HG02678 (cell line): ENCODE data around the gene NCKAP5L.

ENCODE experiments used
- ATAC-seq: cut with Tn5 transposase; IDR thresholded peaks from one replicate; pipeline ENCODE4 v1.9.1; 2021; ENCODE audit warnings: mild to moderate bottlenecking, moderate library complexity; ENCODE audit not compliant: unreplicated experiment

Gene NCKAP5L

DNA sequence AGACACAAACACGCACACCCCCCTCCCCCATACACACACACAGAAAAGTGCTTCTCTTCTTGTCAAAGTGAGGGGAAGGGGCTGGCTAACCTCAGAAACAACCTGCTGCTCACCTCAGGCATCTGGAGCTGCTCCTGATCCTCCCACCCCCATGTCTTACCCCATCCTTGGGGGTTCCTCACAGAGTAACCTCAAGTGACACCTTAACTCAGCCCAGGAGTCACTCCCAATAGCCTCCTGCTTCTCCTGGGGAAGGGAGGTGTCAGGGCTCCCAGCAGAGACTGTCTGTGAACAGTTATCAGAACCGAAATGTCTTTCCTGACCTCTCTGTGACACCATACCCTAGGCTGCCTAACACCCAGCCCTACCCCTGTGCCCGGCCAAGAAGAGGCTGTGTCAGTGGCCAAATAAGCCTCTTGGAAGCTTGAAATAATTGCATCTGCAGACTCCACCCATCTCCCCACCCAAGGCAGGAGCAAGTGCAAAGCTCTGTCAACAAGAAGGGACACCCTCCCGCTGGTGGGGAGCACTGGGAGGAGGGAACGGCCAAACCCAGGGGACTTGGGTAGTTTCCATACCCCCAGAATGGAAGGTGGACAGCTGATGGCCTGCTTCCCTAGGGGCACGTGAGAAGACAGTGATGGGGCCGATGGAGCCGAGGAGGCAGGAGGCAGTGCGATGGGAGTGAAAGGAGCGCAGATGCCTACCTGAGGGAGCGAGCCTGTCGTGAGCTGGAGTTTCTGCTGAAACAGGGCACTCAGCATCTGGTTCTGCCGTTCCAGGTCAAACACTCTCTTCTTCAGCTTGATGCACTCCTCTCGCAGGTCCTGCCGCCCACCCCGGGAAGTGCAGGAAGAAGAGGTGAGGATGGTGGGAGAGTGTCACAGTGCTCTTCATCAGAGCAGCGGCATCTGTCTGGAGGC, 26.8 kb downstream of the NCKAP5L start:
- ATAC-seq, result no peak

DNA sequence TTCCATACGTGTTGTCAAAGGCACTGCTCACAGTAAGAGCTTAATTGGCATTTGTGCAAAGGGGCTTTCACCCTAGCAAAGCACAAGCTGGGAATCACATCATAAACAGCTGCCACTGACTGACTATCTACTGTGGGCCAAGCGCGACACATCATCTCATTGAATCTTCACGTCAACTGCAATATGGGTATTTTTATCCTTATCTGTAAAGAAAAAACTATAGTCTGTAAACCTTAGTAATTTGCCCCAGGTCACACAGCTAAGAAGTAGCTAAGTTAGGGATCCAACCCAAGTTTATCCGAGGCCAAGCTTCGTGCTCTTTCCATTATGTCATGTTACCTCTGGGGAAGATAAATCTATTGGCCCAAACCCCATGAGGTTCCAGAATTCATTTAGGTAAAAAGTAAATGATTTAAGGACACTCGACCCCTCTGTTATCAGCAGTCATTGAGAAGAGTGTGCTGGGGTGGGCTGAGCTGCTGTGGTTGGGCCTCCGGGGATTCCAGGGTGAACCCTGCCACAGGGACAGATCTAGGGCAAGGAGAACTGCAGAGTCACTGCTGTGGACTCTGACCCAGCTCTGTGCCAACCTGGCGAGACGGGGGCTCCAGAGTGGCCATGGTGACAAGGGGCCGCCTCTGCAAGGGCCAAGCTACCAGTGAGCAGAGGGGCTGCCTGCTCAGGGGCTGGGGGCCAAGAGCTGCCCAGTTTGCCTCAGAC, 27.6 kb downstream of the NCKAP5L start:
- no peak for ATAC-seq

DNA sequence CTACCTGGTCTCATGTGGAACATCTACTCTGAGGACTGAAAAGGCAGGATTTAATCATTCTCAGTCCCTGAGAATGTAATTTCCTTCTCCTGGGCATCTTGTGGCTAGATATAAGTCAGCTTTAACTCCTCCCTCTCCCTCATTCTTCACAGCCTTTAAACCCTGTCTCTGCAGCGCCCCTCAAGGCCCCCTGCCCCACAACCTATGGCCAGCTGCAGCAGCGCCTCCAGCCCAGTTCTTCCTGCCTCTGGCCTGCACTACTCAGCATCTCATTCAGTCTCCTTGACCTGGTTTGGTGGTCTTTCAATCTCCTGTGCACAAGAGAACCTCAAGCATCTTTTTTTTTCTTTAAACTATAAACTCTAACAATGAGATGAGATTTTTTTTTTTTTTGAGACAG, 29.3 kb downstream of the NCKAP5L start:
- ATAC-seq, result no peak

DNA sequence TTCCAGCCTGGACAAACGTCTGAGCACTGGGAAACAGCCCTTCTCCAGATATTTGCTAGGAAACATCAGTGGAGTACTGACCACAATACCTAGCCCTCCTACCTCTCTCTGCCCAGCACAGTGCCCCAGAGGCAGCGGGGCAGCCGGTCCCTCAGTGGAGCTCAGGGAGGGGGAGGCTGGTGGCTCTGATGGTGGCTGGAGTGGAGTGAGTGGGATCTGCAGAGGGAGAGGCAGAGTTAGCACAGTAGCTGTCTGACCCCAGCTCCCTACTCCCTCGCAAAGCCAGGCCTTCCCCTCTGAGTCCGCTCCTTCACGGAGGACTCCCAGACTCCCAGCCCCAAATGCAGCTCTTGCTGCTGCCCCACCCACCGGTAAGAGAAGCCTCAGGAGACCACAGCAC, 30.0 kb downstream of the NCKAP5L start:
- no peak for ATAC-seq

DNA sequence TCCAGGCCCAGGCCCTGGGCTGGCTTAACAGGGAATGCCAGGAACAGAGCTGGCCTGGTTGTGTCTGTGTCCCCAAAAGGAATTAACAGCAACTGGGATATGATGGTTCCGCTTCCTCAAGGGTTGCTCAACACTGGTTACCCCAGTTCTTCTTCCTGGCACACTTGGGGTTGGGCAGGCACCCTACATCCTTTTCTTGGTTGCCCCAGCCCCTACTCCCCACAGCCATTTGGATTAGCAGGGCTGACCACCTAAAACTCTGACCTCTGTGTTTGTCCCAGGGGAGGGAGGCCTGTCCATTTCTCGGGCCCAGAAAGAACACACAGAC, 30.8 kb downstream of the NCKAP5L start:
- ATAC-seq, result no peak

DNA sequence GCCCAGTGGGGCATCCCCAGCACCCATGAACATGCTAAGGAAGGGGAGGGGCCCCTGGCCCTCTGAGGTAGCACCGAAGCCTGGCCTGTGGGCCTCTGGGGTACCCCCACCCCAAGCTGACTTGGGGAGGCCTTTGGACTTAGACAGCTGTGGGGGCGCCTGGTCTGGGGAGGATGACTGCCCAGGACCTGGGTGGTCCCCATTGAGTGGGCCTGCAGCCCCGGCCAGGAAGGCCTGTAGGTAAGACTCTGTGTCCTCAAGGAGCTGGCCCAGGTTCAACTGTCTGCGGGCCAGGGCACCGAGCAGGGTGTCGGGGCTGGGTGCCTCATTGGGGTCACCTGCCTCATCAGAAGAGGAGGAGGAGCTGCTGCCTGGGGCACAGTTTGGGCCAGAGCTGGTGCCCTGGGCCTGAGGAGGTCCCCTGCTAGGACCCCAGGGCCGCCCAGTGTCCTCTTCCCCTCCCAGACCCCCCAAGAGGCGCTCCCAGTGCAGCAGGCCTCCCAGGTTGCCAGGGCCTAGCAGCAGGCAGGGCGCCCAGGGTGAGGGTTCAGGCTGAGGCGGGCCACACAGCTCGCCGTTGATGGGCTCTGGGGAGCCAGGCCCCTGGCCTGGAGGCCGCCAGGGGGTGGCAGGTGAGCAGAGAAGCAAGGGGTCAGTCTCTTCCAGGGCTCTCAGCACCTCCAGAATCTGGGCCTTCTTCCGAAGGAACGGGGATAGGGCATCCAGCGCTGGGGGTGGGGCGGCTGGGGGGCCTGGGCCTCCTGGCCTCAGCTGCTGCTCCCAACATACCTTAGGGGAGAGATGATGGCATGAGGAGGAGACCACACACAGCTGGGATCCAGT, 31.4 kb downstream of the NCKAP5L start:
- no peak for ATAC-seq

DNA sequence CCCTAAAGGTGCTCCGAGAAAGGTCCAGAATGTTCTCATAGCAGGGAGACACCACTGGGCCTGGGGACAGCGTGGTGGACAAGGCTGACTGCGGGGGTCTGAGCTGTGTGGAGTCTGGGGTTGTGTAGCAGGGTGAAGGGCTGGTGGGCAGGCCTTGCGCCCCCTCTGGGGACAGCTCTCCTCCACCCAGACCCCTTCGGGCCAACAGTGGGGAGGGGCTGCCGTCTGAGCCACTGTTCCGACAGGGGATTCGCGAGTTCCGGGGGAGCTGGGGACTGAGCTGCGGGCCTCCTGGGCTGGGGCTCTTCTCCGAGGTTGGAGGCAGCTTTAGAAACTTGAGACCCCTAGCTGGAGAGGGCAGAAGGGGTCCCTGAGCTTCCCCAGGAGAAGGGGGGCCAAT, 32.1 kb downstream of the NCKAP5L start:
- ATAC-seq, result no peak

DNA sequence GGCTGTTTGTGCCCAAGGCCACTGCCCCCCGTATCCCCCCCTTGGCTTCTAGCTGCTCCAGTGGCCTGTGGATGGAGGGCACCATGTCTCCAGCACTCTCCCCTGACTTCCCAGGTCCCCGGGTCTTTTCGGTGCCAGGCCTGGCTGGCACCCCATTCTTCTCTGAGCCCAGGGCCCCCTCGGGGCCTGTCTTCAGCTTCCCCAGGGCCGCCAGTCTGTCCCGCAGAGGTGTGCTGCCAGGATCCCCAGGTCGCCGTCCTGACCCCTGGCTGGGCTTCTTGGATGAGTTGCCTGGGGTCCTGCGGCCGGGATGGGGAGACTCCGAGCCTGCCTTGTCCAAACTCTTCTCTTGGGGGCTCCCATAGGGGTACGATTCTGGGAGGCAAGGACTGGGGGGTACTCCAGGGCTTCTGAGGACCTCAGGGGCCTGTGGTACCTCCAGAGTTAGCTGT, 32.5 kb downstream of the NCKAP5L start:
- ATAC-seq, result no peak

DNA sequence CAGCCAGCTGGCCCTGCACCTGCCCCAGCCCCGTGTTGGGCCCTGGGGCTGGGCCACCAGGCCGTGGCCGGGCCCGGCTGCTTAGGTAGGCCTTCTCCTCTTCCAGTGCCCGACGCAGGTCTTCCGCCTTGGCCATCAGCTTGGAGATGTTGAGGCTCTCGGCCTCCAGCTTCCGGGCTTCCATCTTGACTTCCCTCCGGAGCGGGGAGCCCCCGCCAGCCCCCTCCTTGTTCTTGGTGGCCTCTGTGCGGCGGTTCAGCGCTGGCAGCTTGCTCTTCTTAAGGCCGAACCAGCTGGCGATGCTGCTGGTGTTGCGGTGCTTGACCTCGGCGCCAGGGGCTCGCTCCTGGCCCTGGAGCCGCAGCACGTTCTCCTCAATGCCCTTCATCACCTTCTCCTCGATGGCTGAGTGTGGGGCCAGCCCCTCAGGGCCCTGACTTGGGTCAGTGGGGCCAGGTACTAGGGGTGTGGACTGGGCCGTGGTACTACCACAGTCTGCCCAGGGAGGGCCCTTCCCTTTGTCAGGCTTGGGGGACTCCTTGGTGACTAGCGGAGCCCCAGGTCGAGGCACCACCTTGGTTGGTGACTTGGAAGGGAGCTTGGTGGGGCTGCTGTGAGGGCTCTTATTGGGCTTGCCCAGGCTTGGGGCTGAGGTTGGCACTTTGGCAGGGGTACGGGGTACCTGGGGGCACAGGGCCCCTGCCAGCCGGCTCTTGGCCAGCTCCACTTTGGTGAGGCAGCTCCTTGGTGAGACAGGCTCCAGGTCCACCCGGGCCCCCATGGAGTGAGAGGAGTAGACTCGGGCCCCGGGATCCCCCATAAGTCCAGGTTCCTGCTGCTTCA, 33.2 kb downstream of the NCKAP5L start:
- no peak for ATAC-seq

DNA sequence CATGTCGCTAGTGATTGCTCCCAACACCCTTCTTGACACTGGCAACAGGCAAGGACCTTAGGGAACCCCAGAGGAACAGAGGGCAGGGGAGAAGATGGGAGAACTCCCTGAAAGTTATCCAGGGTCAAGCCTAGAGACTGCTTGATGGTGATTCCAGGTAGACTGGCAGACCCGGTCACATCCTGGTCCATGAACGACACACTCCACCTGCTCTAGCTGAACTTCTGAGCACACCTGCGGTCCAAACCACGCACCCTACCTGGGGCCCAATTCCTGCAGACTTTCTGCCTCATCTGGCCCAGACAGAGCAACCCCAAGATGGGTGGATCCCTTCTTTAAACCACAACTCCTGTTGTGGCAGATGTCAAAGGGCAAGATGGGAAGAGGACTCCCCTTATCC, 34.2 kb downstream of the NCKAP5L start:
- ATAC-seq, result no peak

DNA sequence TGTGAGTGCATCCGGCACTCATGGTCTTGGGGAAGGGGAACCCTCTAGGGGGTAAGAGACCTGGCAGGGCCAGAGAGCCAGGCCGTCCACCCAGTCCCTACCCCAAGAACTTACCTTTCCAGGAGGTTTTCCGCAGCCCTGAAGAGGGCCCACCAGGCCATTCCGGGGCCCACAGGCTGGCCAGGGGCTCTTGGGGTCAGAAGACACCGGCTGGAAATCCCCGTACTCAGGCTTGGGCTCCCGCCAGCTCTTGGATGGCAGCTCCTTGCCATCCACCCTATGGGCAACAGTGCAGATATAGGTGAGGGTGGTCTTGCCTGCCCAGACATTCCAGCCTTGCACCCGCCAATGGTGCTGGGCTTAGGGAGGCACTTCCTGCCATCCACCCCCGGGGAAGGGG, 34.6 kb downstream of the NCKAP5L start:
- no peak for ATAC-seq

DNA sequence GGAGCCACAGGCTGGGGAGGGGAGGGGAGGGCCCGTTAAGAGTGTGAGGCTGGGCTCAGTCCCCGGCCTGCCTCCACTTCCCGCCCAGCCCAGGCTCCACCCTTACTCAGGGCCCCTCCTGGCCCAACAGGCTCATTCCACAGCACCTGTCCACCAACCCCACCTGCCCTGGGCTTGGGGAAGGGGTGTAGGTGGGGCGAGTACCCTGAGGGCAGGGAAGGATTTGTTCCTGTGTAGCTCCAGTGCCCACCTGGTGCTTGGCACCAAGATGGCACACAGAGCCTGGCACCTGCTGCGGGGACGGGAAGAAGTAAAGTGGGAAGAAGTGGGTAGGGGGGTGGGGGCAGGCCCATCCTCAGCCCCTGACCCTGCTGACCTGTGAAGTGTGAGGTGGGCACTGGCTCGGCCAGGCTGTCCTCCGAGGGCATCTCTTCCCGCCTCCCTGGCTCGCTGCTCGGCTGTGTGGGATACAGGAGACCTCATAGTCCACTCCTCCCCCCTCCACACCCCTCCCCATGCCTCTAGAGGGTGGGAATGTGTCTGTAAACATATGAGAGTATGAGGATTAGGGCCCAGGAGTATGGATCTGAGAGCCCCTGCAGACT, 35.1 kb downstream of the NCKAP5L start:
- no peak for ATAC-seq

DNA sequence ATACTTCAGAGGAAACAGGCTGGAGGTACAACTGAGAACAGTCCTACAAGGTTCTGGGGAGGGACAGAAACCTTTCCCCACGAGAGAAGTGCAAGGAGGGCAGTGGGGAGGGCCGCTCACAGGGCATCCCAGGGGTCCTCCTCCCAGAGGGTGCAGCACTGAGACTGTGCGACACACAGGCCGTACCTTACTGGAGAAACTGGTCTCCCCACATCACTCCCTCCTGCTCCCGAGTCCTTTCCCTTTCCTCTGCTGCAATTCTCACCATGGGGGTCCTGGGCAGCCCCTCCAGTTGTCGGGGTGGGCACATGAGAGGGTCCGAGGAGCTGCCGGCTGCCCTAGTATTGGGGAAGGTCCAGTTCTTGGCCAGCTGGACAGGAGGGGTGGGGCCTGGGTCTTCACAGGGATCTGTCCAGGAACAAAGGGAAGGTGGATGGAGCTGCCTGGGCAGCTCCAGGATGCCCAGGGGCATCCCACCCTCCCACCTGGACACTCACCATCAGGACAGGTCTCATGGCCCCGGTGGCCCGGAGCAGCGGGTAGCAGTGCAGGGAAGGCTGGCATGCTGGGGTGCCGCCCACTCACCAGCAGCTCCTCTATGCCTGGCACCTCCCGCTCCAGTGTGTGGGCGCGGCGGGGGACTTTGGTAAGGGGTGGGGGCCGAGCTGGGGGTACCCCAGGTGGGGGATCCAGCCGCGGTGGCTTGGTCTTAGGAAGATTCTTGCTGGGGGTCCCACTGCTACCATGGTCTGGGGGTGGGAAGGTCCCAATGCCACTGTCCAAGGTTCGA, 35.8 kb downstream of the NCKAP5L start:
- no peak for ATAC-seq

DNA sequence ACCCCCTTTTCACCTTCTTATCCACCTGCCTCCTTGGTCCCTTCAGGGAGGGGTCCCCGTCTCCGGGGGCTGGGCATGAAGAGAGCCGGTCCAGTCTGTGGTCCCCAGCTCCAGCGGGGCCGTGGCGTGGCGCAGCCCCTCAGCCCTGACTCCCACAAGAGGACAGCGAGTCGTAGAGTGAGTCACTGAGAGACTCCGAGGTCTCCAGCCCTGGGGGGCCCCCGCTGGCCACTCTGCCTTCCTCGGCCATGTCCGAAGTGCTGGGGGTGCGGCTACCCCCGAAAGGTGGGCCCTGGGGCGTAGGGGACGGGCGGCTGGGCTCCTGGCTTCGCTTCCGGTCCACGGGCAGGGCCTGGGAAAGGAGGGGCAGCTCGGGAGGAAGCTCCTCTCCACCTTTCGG, 36.5 kb downstream of the NCKAP5L start:
- no peak for ATAC-seq

DNA sequence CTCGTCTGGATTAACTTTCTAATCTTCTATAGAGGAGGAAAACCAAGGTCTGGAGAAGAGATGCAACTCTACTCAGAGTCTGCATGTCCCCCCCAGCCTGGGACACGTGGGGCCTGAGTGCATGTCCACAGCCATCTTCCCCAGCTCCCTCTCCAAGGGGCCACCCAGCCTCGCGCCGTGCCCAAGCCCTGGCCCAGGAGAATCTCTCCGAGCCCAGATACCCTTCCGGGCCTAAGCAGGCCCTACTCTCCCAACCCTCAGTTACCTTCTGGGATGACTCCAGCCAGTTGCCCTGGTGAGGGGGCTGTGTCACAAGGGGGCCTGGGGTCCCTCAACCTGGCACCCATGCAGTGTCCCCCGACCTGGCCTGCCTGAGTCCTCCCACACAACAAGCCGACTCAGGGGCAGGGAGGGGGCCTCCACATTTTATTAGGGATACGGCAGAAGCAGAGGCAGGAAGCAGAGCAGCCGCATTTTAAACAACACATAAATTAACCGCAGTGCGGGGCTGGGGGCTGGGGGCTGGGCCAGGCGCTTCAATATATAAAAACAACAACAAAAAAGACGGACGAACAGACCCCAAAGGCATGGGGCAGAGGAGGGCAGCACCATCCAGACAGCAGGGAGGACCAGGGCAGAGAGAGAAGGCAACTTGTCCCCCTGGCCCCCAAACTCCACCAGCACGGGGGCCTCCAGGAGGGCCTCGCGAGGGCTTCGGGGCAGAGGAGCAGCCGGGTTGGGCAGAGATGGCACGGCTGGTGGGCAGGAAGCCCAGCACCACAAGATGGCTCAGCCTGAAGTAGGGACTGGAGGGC, 37.3 kb downstream of the NCKAP5L start:
- no peak for ATAC-seq

DNA sequence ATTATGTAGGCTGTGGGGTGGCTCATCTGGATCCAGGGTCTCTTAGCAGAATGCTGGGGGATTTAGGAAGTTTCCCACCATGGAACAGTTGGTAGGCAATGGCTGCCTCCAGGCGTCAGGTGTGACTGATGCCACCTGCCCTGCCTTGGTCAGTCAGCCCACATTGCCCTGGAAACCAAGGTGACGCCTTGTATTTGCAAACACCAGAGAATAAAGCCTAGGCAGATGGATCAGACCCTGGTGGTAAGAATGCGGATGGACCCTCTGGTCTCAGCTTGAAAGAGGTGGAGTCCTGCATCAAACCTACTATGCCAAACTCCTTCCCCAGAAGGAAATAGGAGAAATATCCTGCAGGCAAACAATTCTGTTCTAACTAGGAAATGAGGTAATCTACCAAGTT, 38.2 kb downstream of the NCKAP5L start:
- no peak for ATAC-seq

DNA sequence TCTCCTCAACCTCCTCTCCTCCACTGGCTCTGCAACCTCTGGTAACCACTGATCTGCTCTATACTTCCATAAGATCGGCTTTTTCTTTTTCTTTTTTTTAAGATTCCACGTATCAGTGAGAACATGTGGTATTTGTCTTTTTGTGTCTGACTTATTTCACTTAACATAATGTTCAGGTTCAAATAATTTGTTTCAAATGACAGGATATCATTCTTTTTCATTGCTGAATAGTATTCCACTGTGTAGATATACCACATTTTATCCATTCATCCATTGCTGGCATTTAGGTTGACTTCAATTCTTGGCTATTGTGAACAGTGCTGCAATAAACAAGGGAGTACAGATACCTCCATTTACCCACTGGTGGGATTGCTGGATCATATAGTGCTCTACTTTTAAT, 40.5 kb downstream of the NCKAP5L start:
- no peak for ATAC-seq

DNA sequence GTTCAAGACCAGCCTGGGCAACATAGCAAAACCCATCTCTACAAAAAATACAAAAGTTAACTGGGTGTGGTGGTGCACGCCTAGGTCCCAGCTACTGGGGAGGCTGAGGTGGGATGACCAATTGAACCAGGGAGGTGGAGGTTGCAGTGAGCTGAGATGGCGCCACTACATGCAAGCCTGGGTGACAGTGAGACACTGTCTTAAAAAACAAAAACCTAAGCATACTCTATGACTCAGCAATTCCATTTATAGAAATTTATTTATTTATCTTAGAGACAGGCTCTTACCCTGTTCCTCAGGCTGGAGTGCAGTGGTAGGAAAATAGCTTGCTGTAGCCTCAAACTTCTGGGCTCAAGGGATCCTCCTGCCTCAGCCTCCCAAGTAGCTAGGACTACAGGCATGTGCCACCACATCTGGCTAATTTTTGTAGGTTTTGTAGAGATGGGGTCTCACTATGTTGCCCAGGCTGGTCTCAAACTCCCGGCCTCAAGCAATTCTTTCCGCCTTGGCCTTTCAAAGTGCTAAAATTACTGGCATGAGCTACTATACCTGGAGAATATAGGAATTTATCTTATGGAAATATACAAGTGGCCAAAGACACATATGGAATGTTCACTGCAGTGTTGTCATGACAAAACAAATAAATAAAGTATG, 43.3 kb downstream of the NCKAP5L start:
- ATAC-seq, result no peak
